Measurements from ENCODE around the gene MSH2. TPM values are rescaled to one million over a fixed set of nuclear protein-coding genes. Genes with fewer than 3 reads are reported as not detected.
"Not testable (repeated sequence)": the region's sequence is repeated elsewhere in the genome, so short reads cannot be mapped to it uniquely, and the experiment has no call there.

The MSH2 gene
- total and polyA plus RNA-seq, 2 donors from 2014 or later, result 7.2 to 17.0 TPM

GRCh38 chr2:47360927-47361326 lies 42.0 kb upstream of the MSH2 start:
- Histone ChIP-seq H3K9ac (ENCODE audit: low read length in 3 of 3) (no peak overlapping the region), H3K9me3 (ENCODE audit: control insufficient read depth in 2 of 3, insufficient read depth in 1 of 3, low read length in 3 of 3) (no peaks in the 10 kb centered on the region), H3K4me3 (ENCODE audit: low read length in 3 of 3) (no peak overlapping the region), H3K4me1 (ENCODE audit: control insufficient read depth in 2 of 3, insufficient read depth in 2 of 3, low read depth in 1 of 3, low read length in 3 of 3) (peaks cover 0 to 4% (median 0%) of the 10 kb centered on the region in 3 donors), H3K27ac (ENCODE audit: low read depth in 2 of 2, low read length in 2 of 2) (no peak overlapping the region), H3K36me3 (ENCODE audit: control insufficient read depth in 2 of 3, insufficient read depth in 3 of 3, low read length in 3 of 3) (no peaks in the 10 kb centered on the region), H3K27me3 (ENCODE audit: control insufficient read depth, insufficient read depth, low read length) (no peaks in the 10 kb centered on the region)
- DNase-seq (no peak), FAIRE-seq (no peak)
- TF ChIP-seq CTCF (IDR thresholded peaks at IDR 0.05; ENCODE audit: borderline replicate concordance, extremely low read depth, insufficient read depth), result no peak
- intact Hi-C loops (cut with DNase I), result no loop called here

- FAIRE-seq; H3K36me3 ChIP-seq (ENCODE audit: control insufficient read depth in 2 of 3, insufficient read depth in 3 of 3, low read length in 3 of 3); intact Hi-C loops (cut with DNase I); H3K4me1 ChIP-seq (ENCODE audit: control insufficient read depth in 2 of 3, insufficient read depth in 2 of 3, low read depth in 1 of 3, low read length in 3 of 3); H3K27ac ChIP-seq (ENCODE audit: low read depth in 2 of 2, low read length in 2 of 2); H3K9me3 ChIP-seq (ENCODE audit: control insufficient read depth in 2 of 3, insufficient read depth in 1 of 3, low read length in 3 of 3); DNase-seq; H3K27me3 ChIP-seq (ENCODE audit: control insufficient read depth, insufficient read depth, low read length); H3K4me3 ChIP-seq (ENCODE audit: low read length in 3 of 3); H3K9ac ChIP-seq (ENCODE audit: low read length in 3 of 3): not testable (repeated sequence)
Observed at GRCh38 chr2:47361505-47362229, 41.3 kb upstream of the MSH2 start.

GRCh38 chr2:47373747-47374146 lies 29.2 kb upstream of the MSH2 start:
- intact Hi-C loops (cut with DNase I), result no loop called here
- no peak overlapping the region for H3K27ac ChIP-seq (ENCODE audit: low read depth in 2 of 2, low read length in 2 of 2)
- H3K27me3 ChIP-seq (ENCODE audit: control insufficient read depth, insufficient read depth, low read length), result no peaks in the 10 kb centered on the region
- peak in 3 of 5 donors; percentile 38 to 69 (median 56) for DNase-seq
- H3K4me1 ChIP-seq (ENCODE audit: control insufficient read depth in 2 of 3, insufficient read depth in 2 of 3, low read depth in 1 of 3, low read length in 3 of 3), result peaks cover 0 to 2% (median 0%) of the 10 kb centered on the region in 3 donors
- H3K4me3 ChIP-seq (ENCODE audit: low read length in 3 of 3), result peak overlapping the region in 1 of 3 donors; percentile 34
- FAIRE-seq, result no peak
- H3K36me3 ChIP-seq (ENCODE audit: control insufficient read depth in 2 of 3, insufficient read depth in 3 of 3, low read length in 3 of 3), result peaks cover 0 to 15% (median 0%) of the 10 kb centered on the region in 3 donors
- no peak overlapping the region for H3K9ac ChIP-seq (ENCODE audit: low read length in 3 of 3)
- H3K9me3 ChIP-seq (ENCODE audit: control insufficient read depth in 2 of 3, insufficient read depth in 1 of 3, low read length in 3 of 3), result no peaks in the 10 kb centered on the region
- TF ChIP-seq CTCF (IDR thresholded peaks at IDR 0.05; ENCODE audit: borderline replicate concordance, extremely low read depth, insufficient read depth), result peak; percentile 42

DNA sequence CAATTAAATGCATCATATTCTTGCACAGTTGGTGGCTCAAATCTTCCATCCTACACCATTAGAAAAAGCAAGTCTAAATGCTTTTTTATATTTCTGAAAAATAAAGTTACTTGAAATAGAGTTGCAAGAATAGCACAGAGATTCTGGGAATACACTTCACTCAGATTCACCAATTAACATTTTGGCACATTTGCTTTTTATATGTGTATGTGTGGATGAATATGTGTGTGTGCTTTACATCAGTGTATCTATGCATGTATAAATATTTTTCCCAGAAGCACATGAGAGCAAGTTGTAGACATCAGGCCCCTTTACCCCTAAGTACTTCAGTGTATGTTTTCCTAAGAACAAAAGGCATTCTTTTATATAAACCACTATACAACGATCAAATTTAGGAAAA lies 27.6 kb upstream of the MSH2 start:
- Histone ChIP-seq H3K27me3 (ENCODE audit: control insufficient read depth, insufficient read depth, low read length) (no peaks in the 10 kb centered on the region), H3K36me3 (ENCODE audit: control insufficient read depth in 2 of 3, insufficient read depth in 3 of 3, low read length in 3 of 3) (peaks cover 0 to 28% (median 5%) of the 10 kb centered on the region in 3 donors), H3K27ac (ENCODE audit: low read depth in 2 of 2, low read length in 2 of 2) (no peak overlapping the region), H3K9ac (ENCODE audit: low read length in 3 of 3) (no peak overlapping the region), H3K9me3 (ENCODE audit: control insufficient read depth in 2 of 3, insufficient read depth in 1 of 3, low read length in 3 of 3) (no peaks in the 10 kb centered on the region), H3K4me1 (ENCODE audit: control insufficient read depth in 2 of 3, insufficient read depth in 2 of 3, low read depth in 1 of 3, low read length in 3 of 3) (no peaks in the 10 kb centered on the region), H3K4me3 (ENCODE audit: low read length in 3 of 3) (no peak overlapping the region)
- no peak for DNase-seq
- no peak for FAIRE-seq
- intact Hi-C loops (cut with DNase I), result no loop called here
- TF ChIP-seq CTCF (IDR thresholded peaks at IDR 0.05; ENCODE audit: borderline replicate concordance, extremely low read depth, insufficient read depth), result no peak
